GM12878 (cell line): ENCODE results near the gene C11orf91. TPM values are rescaled to one million over a fixed set of nuclear protein-coding genes. Genes with fewer than 3 reads are reported as not detected.

Source experiments
- ATAC-seq: fragments of 200-7000 bp; cut with Tn5 transposase; 3 replicates; pipeline ENCODE4 v1.9.1; 2020; ENCODE audit warnings: mild to moderate bottlenecking, moderate library complexity
- BruUV-seq: library from RNA; stranded (reverse); fragments of 400-500 nt; replicated peaks from 2 replicates; lab custom pipeline; 2021; lab: Mats Ljungman, UMichigan
- CTCF ChIA-PET: fragments of 300-600 bp; sonication (Branson Sonifier 250); formaldehyde crosslinking; extraction: SDS; loops from one replicate; lab custom pipeline; 2021; ENCODE audit warnings: inconsistent platforms; lab: Yijun Ruan, JAX
- POLR2A ChIA-PET: fragments of 350-600 bp; formaldehyde crosslinking; extraction: SDS; loops from one replicate; lab custom pipeline; 2021; ENCODE audit warnings: inconsistent platforms; lab: Charles Lee
- RAD21 ChIA-PET: fragments of 300-600 bp; sonication (Branson Sonifier 250); formaldehyde crosslinking; loops from one replicate; lab custom pipeline; 2023; ENCODE audit warnings: antibody characterized with exemption; ENCODE audit not compliant: unreplicated experiment; lab: Charles Lee
- SMC1A ChIA-PET: fragments of 300-600 bp; sonication (Branson Sonifier 250); formaldehyde crosslinking; loops from one replicate; lab custom pipeline; 2023; ENCODE audit not compliant: unreplicated experiment, uncharacterized antibody; lab: Charles Lee
- DNase-seq: peaks from one replicate; pipeline ENCODE4 v3.0.0-alpha.2; 2011; ENCODE audit warnings: low read depth, low spot score
- FAIRE-seq: peaks from 3 replicates; lab custom pipeline; 2011; peaks lifted over from hg19 to GRCh38; lab: Jason Lieb, UNC
- H2AFZ ChIP-seq: 2 replicates; pipeline ENCODE4 v1.6.0; 2011; ENCODE audit warnings: low read depth, low read length, control low read depth; ENCODE audit not compliant: control insufficient read depth
- H3K27ac ChIP-seq: 2 replicates; pipeline ENCODE4 v1.5.1; 2011; ENCODE audit warnings: control low read depth; ENCODE audit not compliant: control insufficient read depth, insufficient read depth
- H3K27me3 ChIP-seq, 2 experiments: replicated peaks in 1 of 2; 2 replicates each; pipeline versions ENCODE4 v1.6.0 to v1.6.1; 2011; ENCODE audit warnings: low read length in 1 of 2; ENCODE audit not compliant: control insufficient read depth in 2 of 2, insufficient read depth in 2 of 2
- H3K36me3 ChIP-seq, 2 experiments: 2 replicates each; pipeline ENCODE4 v1.5.1; 2011; ENCODE audit warnings: low read length in 1 of 2; ENCODE audit not compliant: control insufficient read depth in 2 of 2, insufficient read depth in 2 of 2
- H3K4me1 ChIP-seq: 2 replicates; pipeline ENCODE4 v1.6.1; 2011; ENCODE audit warnings: mild to moderate bottlenecking, low read length, moderate library complexity, mixed read lengths; ENCODE audit not compliant: control insufficient read depth, insufficient read depth
- H3K4me2 ChIP-seq: 2 replicates; pipeline ENCODE4 v1.6.0; 2011; ENCODE audit warnings: control low read depth; ENCODE audit not compliant: control insufficient read depth, insufficient read depth
- H3K4me3 ChIP-seq: fragments of 200-600 bp; sonication (generic); 2 replicates; pipeline ENCODE4 v1.5.1; 2016
- H3K79me2 ChIP-seq: 2 replicates; pipeline ENCODE4 v1.6.0; 2011; ENCODE audit warnings: low read length; ENCODE audit not compliant: control insufficient read depth, insufficient read depth
- H3K9ac ChIP-seq: 2 replicates; pipeline ENCODE4 v1.8.0; 2011; ENCODE audit warnings: low read length, control low read depth, mixed read lengths; ENCODE audit not compliant: control insufficient read depth, insufficient read depth
- H3K9me3 ChIP-seq: replicated peaks from 3 replicates; pipeline ENCODE4 v1.5.1; 2011; ENCODE audit warnings: mild to moderate bottlenecking, low read length; ENCODE audit not compliant: control insufficient read depth, insufficient read depth
- H4K20me1 ChIP-seq: 2 replicates; pipeline ENCODE4 v1.6.0; 2011; ENCODE audit not compliant: control insufficient read depth, insufficient read depth
- BACH1 ChIP-seq: fragments of 450-650 bp; IDR thresholded peaks from 2 replicates; pipeline ENCODE4 v1.6.1; 2017; ENCODE audit warnings: mild to moderate bottlenecking, borderline replicate concordance
- CUX1 ChIP-seq: IDR thresholded peaks from 2 replicates; pipeline ENCODE4 v1.6.1; 2012; ENCODE audit warnings: improper control_type of control experiment, low read depth, low read length; ENCODE audit not compliant: insufficient replicate concordance
- IKZF1 ChIP-seq: fragments of 450-650 bp; conservative IDR thresholded peaks from 2 replicates; pipeline ENCODE4 v1.6.1; 2017; ENCODE audit warnings: antibody characterized with exemption, mild to moderate bottlenecking
- KLF5 ChIP-seq: fragments of 450-650 bp; IDR thresholded peaks from 2 replicates; pipeline ENCODE4 v1.6.1; 2014; ENCODE audit warnings: mild to moderate bottlenecking; ENCODE audit not compliant: partially characterized antibody
- MYC ChIP-seq: IDR thresholded peaks from 2 replicates; pipeline ENCODE4 v1.6.1; 2011; ENCODE audit warnings: mild to moderate bottlenecking, low read length, moderate library complexity, inconsistent platforms; ENCODE audit not compliant: insufficient read depth, insufficient replicate concordance, insufficient read length, severe bottlenecking
- NBN ChIP-seq: fragments of 450-650 bp; IDR thresholded peaks from 2 replicates; pipeline ENCODE4 v1.6.1; 2016
- RCOR1 ChIP-seq: conservative IDR thresholded peaks from 2 replicates; pipeline ENCODE4 v1.6.1; 2012; ENCODE audit warnings: low read depth, low read length, improper control_type of control experiment
- ZBTB4 ChIP-seq: fragments of 450-650 bp; formaldehyde crosslinking; IDR thresholded peaks from 2 replicates; pipeline ENCODE4 v1.4.0; 2022; ENCODE audit warnings: mild to moderate bottlenecking, moderate library complexity
- ZNF622 ChIP-seq: fragments of 450-650 bp; IDR thresholded peaks from 2 replicates; pipeline ENCODE4 v1.6.1; 2017; ENCODE audit warnings: mild to moderate bottlenecking, inconsistent platforms
- ZNF687 ChIP-seq: fragments of 450-650 bp; IDR thresholded peaks from 2 replicates; pipeline ENCODE4 v1.6.1; 2017; ENCODE audit warnings: mild to moderate bottlenecking, moderate library complexity
- WGBS: methylation state at CpG from one replicate; pipeline ENCODE4 v1.1.6; 2016; ENCODE audit warnings: low lambda C conversion rate; ENCODE audit not compliant: insufficient replicate concordance, insufficient coverage; ENCODE audit errors: missing lambda C conversion rate; 5-methylcytosine and 5-hydroxymethylcytosine counted together
- in situ Hi-C: fragments of 300-500 bp; cut with MboI; formaldehyde crosslinking; loops from 9 replicates; pipeline ENCODE4 v1.14.3; 2018; ENCODE audit warnings: mixed read lengths
- intact Hi-C: fragments of 100-400 bp; cut with micrococcal nuclease; formaldehyde crosslinking; loops from one replicate; pipeline ENCODE4 v1.14.2; 2022; ENCODE audit not compliant: unreplicated experiment
- polyA plus RNA-seq, 11 experiments: library from polyadenylated mRNA; depleted of rRNA in 4 of 11; unstranded in 6 of 11; stranded (reverse) in 5 of 11; fragments of >200 nt; fragmentation: Nextera tagmentation in 4 of 11; fragmentation: Illumina TruSeq in 1 of 11; extraction: Ambion mirVana in 4 of 11; extraction: Trizol in 1 of 11; gene quantifications; 1 replicate in 1 of 11; 2 replicates in 10 of 11; pipeline versions ENCODE4 v1.2.1 to v1.2.3, GENCODE V29; 2011 to 2016; ENCODE audit warnings: inconsistent platforms in 2 of 11, missing spikeins in 2 of 11, low read depth in 1 of 11
- total RNA-seq, 4 experiments: library from RNA; depleted of rRNA in 3 of 4; stranded (reverse); fragments of >200 nt in 3 of 4; fragmentation: Illumina TruSeq in 1 of 4; extraction: Trizol in 1 of 4; gene quantifications; 2 replicates each; pipeline versions ENCODE4 v1.2.1 to v1.2.3, GENCODE V29; 2013 to 2021

Gene C11orf91
- total and polyA plus RNA-seq, 10 of the 15 experiments (the other 5 are each of a cell fraction or from before 2014, with no cell fraction given), result not detected

- TF ChIP-seq ZBTB4, result no peak
Observed at GRCh38 chr11:33654594-33654993, 46.0 kb downstream of the C11orf91 start (continued).

- FAIRE-seq (no peak), DNase-seq (no peak), ATAC-seq (no peak)
- ChIA-PET RAD21 (no interaction called here), CTCF (no interaction called here), SMC1A (no interaction called here), POLR2A (no interaction called here)
- WGBS, result 73% methylated on average over 3 of the region's 3 CpGs
- Histone ChIP-seq H3K27ac (no peak overlapping the region), H2AFZ (no peak overlapping the region), H3K9me3 (no peaks in the 10 kb centered on the region), H3K9ac (no peak overlapping the region), H3K4me3 (no peak overlapping the region), H3K79me2 (no peaks in the 10 kb centered on the region), H4K20me1 (no peaks in the 10 kb centered on the region), H3K4me2 (no peak overlapping the region), H3K36me3 (no peaks in the 10 kb centered on the region), H3K27me3 (no peaks in the 10 kb centered on the region), H3K4me1 (peaks cover 19% of the 10 kb centered on the region)
- in situ Hi-C loops (no loop called here), intact Hi-C loops (no loop called here)
- no TSS peak for BruUV-seq
- TF ChIP-seq CUX1 (no peak), ZNF622 (no peak), KLF5 (no peak), IKZF1 (no peak), NBN (no peak), MYC (no peak), ZNF687 (no peak), RCOR1 (no peak), BACH1 (no peak)
Observed at GRCh38 chr11:33652930-33653329, 47.7 kb downstream of the C11orf91 start.
